RCC 7860 (cell line): Measurements from ENCODE around the gene GNG3.
A peak's percentile ranks its signal among the peaks of the same experiment; 100 is the strongest.

Experiments used
- DNase-seq: peaks from one replicate; pipeline ENCODE4 v3.0.0-alpha.2; 2015; ENCODE audit warnings: low spot score
- FAIRE-seq: peaks from 2 replicates; lab custom pipeline; 2012; peaks lifted over from hg19 to GRCh38; lab: Jason Lieb, UNC

Gene GNG3

DNA sequence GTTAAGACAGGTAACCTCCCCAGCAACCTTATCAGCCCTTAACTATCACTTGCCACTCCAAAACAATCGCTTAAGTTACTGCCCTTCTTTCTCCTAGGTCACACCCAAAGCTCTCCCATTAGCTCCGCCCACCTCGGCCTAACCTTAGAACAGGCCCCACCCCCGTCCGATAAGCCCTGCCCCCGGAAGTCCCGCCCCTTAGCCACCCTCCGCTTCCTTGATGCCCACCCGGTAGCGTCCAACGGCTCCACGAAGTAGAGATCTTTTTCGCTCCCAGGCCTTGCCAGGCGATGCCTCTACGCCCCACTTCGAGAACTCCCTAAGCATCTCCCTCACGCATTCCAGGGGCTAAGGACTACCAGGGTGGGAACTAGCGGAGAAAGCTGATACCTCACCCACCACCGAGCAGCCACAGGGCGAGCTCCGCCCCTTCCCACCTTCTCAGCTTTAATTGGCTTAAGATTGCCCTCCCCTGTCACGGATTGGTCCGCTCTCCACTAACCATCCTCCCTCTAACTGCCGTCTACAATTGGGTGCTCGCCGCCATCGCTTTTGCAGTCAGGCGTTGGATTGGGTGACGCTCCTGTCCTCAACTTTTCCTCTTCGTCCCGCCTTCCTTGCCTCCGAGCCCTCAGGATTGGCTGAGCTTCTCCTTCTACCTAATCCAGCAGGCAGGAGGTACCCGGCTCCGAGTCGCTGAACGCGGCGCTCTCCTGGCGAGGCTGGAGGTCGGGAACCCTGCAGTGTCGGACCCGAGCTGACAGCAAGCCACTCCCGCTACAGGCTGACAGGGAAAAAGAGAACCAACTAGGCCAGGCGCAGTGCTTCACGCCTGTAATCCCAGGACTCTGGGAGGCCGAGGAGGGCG lies 46.5 kb downstream of the GNG3 start, which contains the start of gene ZBTB3:
Gene ZBTB3 (minus strand): TSS at position 425 of the 868 bp plus-strand sequence. CDS start 496 bp downstream, outside the sequence.
- FAIRE-seq (peak; percentile 80), DNase-seq (peak; percentile 99)

DNA sequence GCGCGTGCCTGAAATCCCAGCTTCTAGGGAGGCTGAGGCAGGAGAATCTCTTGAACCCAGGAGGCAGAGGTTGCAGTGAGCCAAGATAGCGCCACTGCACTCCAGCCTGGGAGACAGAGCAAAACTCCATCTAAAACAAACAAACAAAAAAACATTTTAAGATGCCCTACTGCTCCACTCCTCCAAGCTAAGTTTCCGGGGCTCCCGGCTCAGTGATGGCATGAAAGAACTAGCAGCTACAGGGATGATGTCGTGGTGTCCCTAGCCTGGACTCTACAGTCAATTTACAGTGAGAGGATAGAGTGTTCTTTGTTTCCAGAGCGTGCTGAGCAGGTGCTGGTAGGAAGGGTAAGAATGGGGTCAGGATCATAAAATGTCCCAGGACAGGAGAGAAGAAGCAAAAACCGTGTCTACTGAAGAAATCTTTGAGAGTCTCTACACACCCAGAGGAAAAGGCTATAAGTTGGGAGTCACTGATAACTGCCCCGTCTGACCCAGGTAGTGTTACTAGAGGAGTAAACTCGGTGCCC lies 47.7 kb downstream of the GNG3 start:
- no peak for FAIRE-seq
- no peak for DNase-seq

DNA sequence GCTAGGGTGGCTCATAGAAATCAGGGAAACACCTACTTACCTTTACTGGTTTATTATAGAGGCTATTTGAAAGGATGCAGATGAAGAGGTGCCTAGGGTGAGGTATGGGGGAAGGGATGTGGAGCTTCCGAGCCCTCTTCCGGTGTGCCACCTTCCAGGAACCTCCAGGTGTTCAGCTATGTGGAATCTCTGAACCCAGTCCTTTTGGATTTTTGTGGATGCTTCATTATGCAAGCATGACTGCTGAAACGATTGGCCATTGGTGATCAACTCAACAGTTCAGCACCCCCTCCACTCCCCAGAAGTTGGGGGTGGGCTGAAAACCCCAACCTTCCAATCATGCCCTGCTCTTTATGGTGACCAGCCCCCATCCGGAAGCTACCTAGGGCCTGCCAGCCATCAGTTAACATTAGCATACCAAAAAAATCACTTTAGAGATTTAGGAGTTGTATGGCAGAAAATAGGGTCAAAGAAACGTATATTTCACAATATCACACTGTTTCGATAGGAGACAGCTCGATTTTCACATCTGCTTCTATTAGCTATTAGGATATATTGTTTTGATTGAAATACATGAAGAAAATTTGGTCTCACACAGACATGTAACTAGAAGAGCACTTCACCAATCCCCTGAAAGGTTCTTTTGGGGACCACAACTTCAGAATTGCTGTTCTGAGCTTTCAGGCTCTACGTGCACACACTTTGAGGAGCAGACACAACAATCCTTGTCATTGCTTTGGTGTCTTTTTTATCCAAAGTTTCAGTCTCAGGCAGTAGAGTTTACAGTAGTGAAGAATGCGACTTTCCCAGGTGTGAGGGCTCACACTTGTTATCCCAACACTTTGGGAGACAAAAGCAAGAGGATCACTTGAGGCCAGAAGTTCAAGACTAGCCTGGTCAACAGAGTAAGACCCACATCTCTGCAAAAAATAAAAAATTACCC lies 50.6 kb downstream of the GNG3 start:
- DNase-seq (no peak), FAIRE-seq (no peak)
